ENCODE measurements around the gene OCA2. TPM values are rescaled to one million over a fixed set of nuclear protein-coding genes. Genes with fewer than 3 reads are reported as not detected.
A peak's percentile ranks its signal among the peaks of the same experiment; 100 is the strongest.

Gene OCA2
- total RNA-seq, 1 donor from 2014 or later, result 0.26 TPM

- no peak for TF ChIP-seq CTCF (IDR thresholded peaks at IDR 0.05; ENCODE audit: insufficient read depth, low read length, severe bottlenecking)
- Histone ChIP-seq H3K4me3 (ENCODE audit: low read depth, low read length) (peak overlapping the region; percentile 12), H3K27me3 (ENCODE audit: control insufficient read depth, insufficient read depth, low read length) (peaks cover 20% of the 10 kb centered on the region), H3K36me3 (ENCODE audit: control insufficient read depth, insufficient read depth, low read length) (no peaks in the 10 kb centered on the region)
- DNase-seq (ENCODE audit: low read depth) (no peak), FAIRE-seq (no peak)
These were observed 4.2 kb downstream of the OCA2 start for GRCh38 chr15:28094732-28095521.

GRCh38 chr15:28093752-28094535 lies 5.2 kb downstream of the OCA2 start:
- FAIRE-seq (no peak), DNase-seq (ENCODE audit: low read depth) (no peak)
- Histone ChIP-seq H3K27me3 (ENCODE audit: control insufficient read depth, insufficient read depth, low read length) (peaks cover 20% of the 10 kb centered on the region), H3K36me3 (ENCODE audit: control insufficient read depth, insufficient read depth, low read length) (no peaks in the 10 kb centered on the region), H3K4me3 (ENCODE audit: low read depth, low read length) (no peak overlapping the region)
- no peak for TF ChIP-seq CTCF (IDR thresholded peaks at IDR 0.05; ENCODE audit: insufficient read depth, low read length, severe bottlenecking)

- DNase-seq (ENCODE audit: low read depth), result no peak
- no peak overlapping the region for H3K4me3 ChIP-seq (ENCODE audit: low read depth, low read length)
- TF ChIP-seq CTCF (IDR thresholded peaks at IDR 0.05; ENCODE audit: insufficient read depth, low read length, severe bottlenecking), result no peak
- no peak for FAIRE-seq
- H3K36me3 ChIP-seq (ENCODE audit: control insufficient read depth, insufficient read depth, low read length), result no peaks in the 10 kb centered on the region
- H3K27me3 ChIP-seq (ENCODE audit: control insufficient read depth, insufficient read depth, low read length), result peaks cover 6% of the 10 kb centered on the region
These were observed 7.8 kb downstream of the OCA2 start for GRCh38 chr15:28091313-28091712.

DNA sequence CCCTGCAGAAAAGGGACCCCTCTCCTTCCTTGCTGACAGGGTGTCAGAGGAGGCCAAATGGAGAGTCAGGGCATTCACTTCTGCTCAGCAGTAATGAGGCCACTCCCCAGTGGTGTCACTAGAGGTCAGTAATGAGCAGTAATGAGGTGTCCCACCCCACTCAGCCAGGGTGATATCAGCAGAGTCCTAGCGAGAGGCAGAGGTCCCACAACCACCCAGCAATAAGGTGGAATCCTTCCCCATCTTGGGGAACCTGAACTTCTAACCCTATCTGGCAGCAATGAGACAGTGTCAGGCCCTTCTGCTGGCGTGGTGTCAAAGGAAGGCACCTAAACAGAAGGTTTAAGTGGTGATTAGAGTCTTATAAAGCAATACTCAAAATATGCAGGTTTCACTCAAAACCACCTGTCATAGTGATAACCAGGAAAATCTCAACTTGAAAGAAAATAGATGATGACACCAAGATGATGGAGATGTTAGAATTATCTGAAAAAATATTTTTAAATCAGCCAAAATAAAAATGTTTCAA lies 12.9 kb downstream of the OCA2 start:
- no peaks in the 10 kb centered on the region for H3K36me3 ChIP-seq (ENCODE audit: control insufficient read depth, insufficient read depth, low read length)
- peak; percentile 60 for DNase-seq (ENCODE audit: low read depth)
- H3K4me3 ChIP-seq (ENCODE audit: low read depth, low read length), result no peak overlapping the region
- peak; percentile 82 for TF ChIP-seq CTCF (IDR thresholded peaks at IDR 0.05; ENCODE audit: insufficient read depth, low read length, severe bottlenecking)
- peak; percentile 40 for FAIRE-seq
- H3K27me3 ChIP-seq (ENCODE audit: control insufficient read depth, insufficient read depth, low read length), result no peaks in the 10 kb centered on the region

DNA sequence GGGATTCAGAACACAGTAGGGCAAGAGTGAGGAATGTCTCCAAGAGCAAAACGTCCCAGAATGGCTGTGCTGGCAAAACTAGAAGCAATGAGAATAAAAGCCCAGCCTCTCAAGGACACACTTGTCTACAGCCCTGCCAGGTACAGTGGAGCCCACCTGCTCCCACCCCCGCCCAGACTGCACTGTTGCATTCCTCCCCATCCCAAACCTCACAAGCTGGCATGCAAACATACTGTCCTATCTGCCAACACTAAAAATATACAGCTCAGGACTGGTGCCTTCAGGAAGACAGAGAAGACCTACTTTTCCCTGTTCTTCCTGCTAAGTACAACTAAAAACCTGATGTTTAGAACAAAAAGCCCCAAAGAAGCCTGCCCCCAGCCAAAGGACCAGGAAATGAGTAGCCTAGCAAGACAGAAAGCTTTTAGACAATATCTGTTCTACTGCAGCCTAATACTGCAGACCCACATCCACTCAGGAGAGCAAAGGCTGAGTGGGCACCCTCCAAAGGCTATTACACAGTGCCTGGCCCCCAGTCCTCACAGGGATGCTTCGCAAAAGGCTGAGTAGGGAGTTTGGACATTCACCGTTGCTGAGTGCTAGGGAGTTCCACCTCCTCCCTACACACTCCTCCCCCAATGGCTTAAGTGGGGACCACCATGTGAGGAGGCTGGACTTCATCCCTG lies 13.5 kb downstream of the OCA2 start:
- Histone ChIP-seq H3K4me3 (ENCODE audit: low read depth, low read length) (no peak overlapping the region), H3K36me3 (ENCODE audit: control insufficient read depth, insufficient read depth, low read length) (no peaks in the 10 kb centered on the region), H3K27me3 (ENCODE audit: control insufficient read depth, insufficient read depth, low read length) (no peaks in the 10 kb centered on the region)
- FAIRE-seq, result no peak
- DNase-seq (ENCODE audit: low read depth), result no peak
- TF ChIP-seq CTCF (IDR thresholded peaks at IDR 0.05; ENCODE audit: insufficient read depth, low read length, severe bottlenecking), result no peak
